Retinal pigment epithelial cell (primary cell): Measurements from ENCODE around the gene HSPBP1.

ENCODE experiments used
- DNase-seq: peaks from one replicate; pipeline ENCODE4 v3.0.0-alpha.2; 2010; ENCODE audit warnings: low read depth
- H3K4me3 ChIP-seq: 2 replicates; pipeline ENCODE4 v1.5.1; 2011; ENCODE audit warnings: mild to moderate bottlenecking, low read length, control low read depth, moderate library complexity
- CTCF ChIP-seq: conservative IDR thresholded peaks from 2 replicates; pipeline ENCODE4 v1.5.1; 2011; ENCODE audit warnings: low read depth, low read length, control low read depth, inconsistent platforms

Gene HSPBP1

GRCh38 chr19:55216461-55217198 is 63.3 kb downstream of the HSPBP1 start:
- DNase-seq, result peak; percentile 97
- peak overlapping the region; percentile 50 for H3K4me3 ChIP-seq
- no peak for TF ChIP-seq CTCF

GRCh38 chr19:55213547-55213946 is 66.4 kb downstream of the HSPBP1 start:
- no peak for DNase-seq
- no peak overlapping the region for H3K4me3 ChIP-seq
- no peak for TF ChIP-seq CTCF

- H3K4me3 ChIP-seq, result no peak overlapping the region
- no peak for DNase-seq
- peak; percentile 27 for TF ChIP-seq CTCF
Measured at GRCh38 chr19:55212447-55212846, 67.5 kb downstream of the HSPBP1 start.
